Measurements from ENCODE around the gene CFAP74. TPM values are rescaled to one million over a fixed set of nuclear protein-coding genes. Genes with fewer than 3 reads are reported as not detected.
A peak's percentile ranks its signal among the peaks of the same experiment; 100 is the strongest.

CFAP74 gene
- polyA plus RNA-seq (2013, experiment 1 of 2), result 0.03 TPM
- polyA plus RNA-seq (2013, experiment 2 of 2), result 0.06 TPM

- Histone ChIP-seq H3K79me2 (ENCODE audit: control insufficient read depth, insufficient read depth, low read length) (no peaks in the 10 kb centered on the region), H3K9ac (ENCODE audit: low read length) (peak within 1 kb of the TSS; percentile 73), H4K5ac (ENCODE audit: low read length) (no peak within 1 kb of the TSS), H3K23ac (ENCODE audit: low read length) (no peak within 1 kb of the TSS), H3K4ac (ENCODE audit: low read depth, low read length) (no peak within 1 kb of the TSS), H4K8ac (ENCODE audit: low read depth, low read length) (no peak within 1 kb of the TSS), H3K4me3 (ENCODE audit: low read length) (no peak within 1 kb of the TSS), H3K4me2 (ENCODE audit: low read length) (peak within 1 kb of the TSS; percentile 64), H3K79me1 (ENCODE audit: low read length) (no peaks in the 10 kb centered on the region), H3K4me1 (ENCODE audit: control insufficient read depth, low read depth, low read length) (no peaks in the 10 kb centered on the region), H3K27ac (ENCODE audit: low read depth, low read length) (no peak within 1 kb of the TSS), H2AK5ac (ENCODE audit: low read length) (no peak within 1 kb of the TSS), H2BK120ac (ENCODE audit: low read depth, low read length) (no peak within 1 kb of the TSS), H2BK15ac (replicated peaks; ENCODE audit: low read depth) (no peak within 1 kb of the TSS), H3K56ac (ENCODE audit: low read length) (peak within 1 kb of the TSS; percentile 86), H3K27me3 (ENCODE audit: insufficient read depth, low read length, poor library complexity) (no peaks in the 10 kb centered on the region), H3K18ac (ENCODE audit: low read length) (no peak within 1 kb of the TSS), H3K36me3 (ENCODE audit: control insufficient read depth, insufficient read depth, low read length) (no peaks in the 10 kb centered on the region), H2BK5ac (ENCODE audit: low read length) (no peak within 1 kb of the TSS)
- WGBS (ENCODE audit: extremely low coverage, insufficient coverage, low lambda C conversion rate), result no CpG with 5 or more reads among the region's 49 CpGs
- DNase-seq, result peak; percentile 89
These were observed at the start of gene CFAP74 for GRCh38 chr1:2003541-2004131. Gene CFAP74, minus strand, starts transcription at chr1:2003786. Its CDS starts 12,830 bp downstream, at chr1:1990956.

- Histone ChIP-seq H2BK15ac (replicated peaks; ENCODE audit: low read depth) (no peak overlapping the region), H3K4me1 (ENCODE audit: control insufficient read depth, low read depth, low read length) (no peaks in the 10 kb centered on the region), H3K27me3 (ENCODE audit: insufficient read depth, low read length, poor library complexity) (no peaks in the 10 kb centered on the region), H3K27ac (ENCODE audit: low read depth, low read length) (no peak overlapping the region), H3K4ac (ENCODE audit: low read depth, low read length) (no peak overlapping the region), H3K79me2 (ENCODE audit: control insufficient read depth, insufficient read depth, low read length) (peaks cover 2% of the 10 kb centered on the region), H3K18ac (ENCODE audit: low read length) (no peak overlapping the region), H3K4me3 (ENCODE audit: low read length) (no peak overlapping the region), H3K56ac (ENCODE audit: low read length) (no peak overlapping the region), H3K9ac (ENCODE audit: low read length) (no peak overlapping the region), H4K8ac (ENCODE audit: low read depth, low read length) (no peak overlapping the region), H3K36me3 (ENCODE audit: control insufficient read depth, insufficient read depth, low read length) (no peaks in the 10 kb centered on the region), H2BK5ac (ENCODE audit: low read length) (no peak overlapping the region), H3K23ac (ENCODE audit: low read length) (no peak overlapping the region), H2BK120ac (ENCODE audit: low read depth, low read length) (no peak overlapping the region), H4K5ac (ENCODE audit: low read length) (no peak overlapping the region), H2AK5ac (ENCODE audit: low read length) (no peak overlapping the region), H3K4me2 (ENCODE audit: low read length) (no peak overlapping the region), H3K79me1 (ENCODE audit: low read length) (peaks cover 2% of the 10 kb centered on the region)
- WGBS (ENCODE audit: extremely low coverage, insufficient coverage, low lambda C conversion rate), result no CpG with 5 or more reads among the region's 17 CpGs
- DNase-seq, result no peak
These were observed 49.6 kb upstream of the CFAP74 start for GRCh38 chr1:2053217-2053616.

- no CpG with 5 or more reads among the region's 10 CpGs for WGBS (ENCODE audit: extremely low coverage, insufficient coverage, low lambda C conversion rate)
- no peak overlapping the region for H4K5ac ChIP-seq (ENCODE audit: low read length)
- DNase-seq, result no peak
- H3K79me1 ChIP-seq (ENCODE audit: low read length), result peaks cover 2% of the 10 kb centered on the region
- H3K79me2 ChIP-seq (ENCODE audit: control insufficient read depth, insufficient read depth, low read length), result peaks cover 2% of the 10 kb centered on the region
- no peak overlapping the region for H2AK5ac ChIP-seq (ENCODE audit: low read length)
- H3K56ac ChIP-seq (ENCODE audit: low read length), result no peak overlapping the region
- H3K23ac ChIP-seq (ENCODE audit: low read length), result no peak overlapping the region
- H2BK15ac ChIP-seq (replicated peaks; ENCODE audit: low read depth), result no peak overlapping the region
- H2BK5ac ChIP-seq (ENCODE audit: low read length), result no peak overlapping the region
- H3K36me3 ChIP-seq (ENCODE audit: control insufficient read depth, insufficient read depth, low read length), result no peaks in the 10 kb centered on the region
- H3K4me2 ChIP-seq (ENCODE audit: low read length), result no peak overlapping the region
- no peak overlapping the region for H3K4me3 ChIP-seq (ENCODE audit: low read length)
- no peaks in the 10 kb centered on the region for H3K27me3 ChIP-seq (ENCODE audit: insufficient read depth, low read length, poor library complexity)
- no peak overlapping the region for H3K18ac ChIP-seq (ENCODE audit: low read length)
- H3K4ac ChIP-seq (ENCODE audit: low read depth, low read length), result no peak overlapping the region
- H3K27ac ChIP-seq (ENCODE audit: low read depth, low read length), result no peak overlapping the region
- H4K8ac ChIP-seq (ENCODE audit: low read depth, low read length), result no peak overlapping the region
- H3K4me1 ChIP-seq (ENCODE audit: control insufficient read depth, low read depth, low read length), result no peaks in the 10 kb centered on the region
- no peak overlapping the region for H3K9ac ChIP-seq (ENCODE audit: low read length)
- no peak overlapping the region for H2BK120ac ChIP-seq (ENCODE audit: low read depth, low read length)
These were observed 49.2 kb upstream of the CFAP74 start for GRCh38 chr1:2052756-2053155.

- no CpG with 5 or more reads among the region's 16 CpGs for WGBS (ENCODE audit: extremely low coverage, insufficient coverage, low lambda C conversion rate)
- no peak for DNase-seq
- no peaks in the 10 kb centered on the region for H3K27me3 ChIP-seq (ENCODE audit: insufficient read depth, low read length, poor library complexity)
- H2BK120ac ChIP-seq (ENCODE audit: low read depth, low read length), result no peak overlapping the region
- no peak overlapping the region for H2BK5ac ChIP-seq (ENCODE audit: low read length)
- no peak overlapping the region for H3K27ac ChIP-seq (ENCODE audit: low read depth, low read length)
- no peak overlapping the region for H4K5ac ChIP-seq (ENCODE audit: low read length)
- no peak overlapping the region for H3K18ac ChIP-seq (ENCODE audit: low read length)
- H2AK5ac ChIP-seq (ENCODE audit: low read length), result no peak overlapping the region
- H3K4me3 ChIP-seq (ENCODE audit: low read length), result no peak overlapping the region
- H3K23ac ChIP-seq (ENCODE audit: low read length), result no peak overlapping the region
- H3K79me1 ChIP-seq (ENCODE audit: low read length), result peaks cover 2% of the 10 kb centered on the region
- H3K4me1 ChIP-seq (ENCODE audit: control insufficient read depth, low read depth, low read length), result no peaks in the 10 kb centered on the region
- no peak overlapping the region for H3K4me2 ChIP-seq (ENCODE audit: low read length)
- no peak overlapping the region for H2BK15ac ChIP-seq (replicated peaks; ENCODE audit: low read depth)
- H3K4ac ChIP-seq (ENCODE audit: low read depth, low read length), result no peak overlapping the region
- peaks cover 2% of the 10 kb centered on the region for H3K79me2 ChIP-seq (ENCODE audit: control insufficient read depth, insufficient read depth, low read length)
- H3K56ac ChIP-seq (ENCODE audit: low read length), result peak overlapping the region; percentile 49
- H3K36me3 ChIP-seq (ENCODE audit: control insufficient read depth, insufficient read depth, low read length), result no peaks in the 10 kb centered on the region
- no peak overlapping the region for H3K9ac ChIP-seq (ENCODE audit: low read length)
- H4K8ac ChIP-seq (ENCODE audit: low read depth, low read length), result no peak overlapping the region
These were observed 48.6 kb upstream of the CFAP74 start for GRCh38 chr1:2052054-2052679.

- no peak overlapping the region for H3K27ac ChIP-seq (ENCODE audit: low read depth, low read length)
- no peak overlapping the region for H3K18ac ChIP-seq (ENCODE audit: low read length)
- no peak overlapping the region for H2BK5ac ChIP-seq (ENCODE audit: low read length)
- H2BK120ac ChIP-seq (ENCODE audit: low read depth, low read length), result no peak overlapping the region
- peaks cover 2% of the 10 kb centered on the region for H3K79me1 ChIP-seq (ENCODE audit: low read length)
- H4K5ac ChIP-seq (ENCODE audit: low read length), result no peak overlapping the region
- WGBS (ENCODE audit: extremely low coverage, insufficient coverage, low lambda C conversion rate), result no CpG with 5 or more reads among the region's 84 CpGs
- H3K4ac ChIP-seq (ENCODE audit: low read depth, low read length), result no peak overlapping the region
- no peaks in the 10 kb centered on the region for H3K27me3 ChIP-seq (ENCODE audit: insufficient read depth, low read length, poor library complexity)
- no peaks in the 10 kb centered on the region for H3K4me1 ChIP-seq (ENCODE audit: control insufficient read depth, low read depth, low read length)
- H3K36me3 ChIP-seq (ENCODE audit: control insufficient read depth, insufficient read depth, low read length), result no peaks in the 10 kb centered on the region
- DNase-seq, result peak; percentile 33
- H3K23ac ChIP-seq (ENCODE audit: low read length), result no peak overlapping the region
- peak overlapping the region; percentile 64 for H3K4me2 ChIP-seq (ENCODE audit: low read length)
- no peak overlapping the region for H2AK5ac ChIP-seq (ENCODE audit: low read length)
- no peak overlapping the region for H2BK15ac ChIP-seq (replicated peaks; ENCODE audit: low read depth)
- H3K9ac ChIP-seq (ENCODE audit: low read length), result peak overlapping the region; percentile 82
- H3K79me2 ChIP-seq (ENCODE audit: control insufficient read depth, insufficient read depth, low read length), result peaks cover 2% of the 10 kb centered on the region
- no peak overlapping the region for H4K8ac ChIP-seq (ENCODE audit: low read depth, low read length)
- peak overlapping the region; percentile 89 for H3K56ac ChIP-seq (ENCODE audit: low read length)
- peak overlapping the region; percentile 66 for H3K4me3 ChIP-seq (ENCODE audit: low read length)
These were observed 47.5 kb upstream of the CFAP74 start for GRCh38 chr1:2050793-2051682.
